SK-N-SH treated with all-trans-retinoic acid at 6 μM for 48 hours (cell line): ENCODE measurements around the gene PRMT5.
"Not testable (repeated sequence)": the region's sequence is repeated elsewhere in the genome, so short reads cannot be mapped to it uniquely, and the experiment has no call there.

ENCODE experiments used
- ATAC-seq: fragments of 200-7000 bp; cut with Tn5 transposase; 3 replicates; pipeline ENCODE4 v1.9.1; 2020; ENCODE audit warnings: mild to moderate bottlenecking, moderate library complexity
- ARNTL ChIP-seq: fragments of 450-650 bp; formaldehyde crosslinking; IDR thresholded peaks from 2 replicates; pipeline ENCODE4 v1.5.0; 2020; ENCODE audit warnings: low read depth, mild to moderate bottlenecking, moderate library complexity, borderline replicate concordance
- CREB5 ChIP-seq: fragments of 250-450 bp; sonication (Bioruptor Pico); IDR thresholded peaks from 2 replicates; pipeline ENCODE4 v1.5.1; 2020; ENCODE audit warnings: low read depth, mild to moderate bottlenecking, moderate library complexity
- CSDC2 ChIP-seq: fragments of 250-450 bp; sonication (Bioruptor Pico); IDR thresholded peaks from 2 replicates; pipeline ENCODE4 v1.5.0; 2020; ENCODE audit warnings: mild to moderate bottlenecking, moderate library complexity
- CSRNP3 ChIP-seq: fragments of 250-450 bp; sonication (Bioruptor Pico); IDR thresholded peaks from 2 replicates; pipeline ENCODE4 v1.5.1; 2021; ENCODE audit warnings: mild to moderate bottlenecking, moderate library complexity
- ESRRG ChIP-seq: fragments of 250-450 bp; sonication (Bioruptor Pico); IDR thresholded peaks from 2 replicates; pipeline ENCODE4 v1.6.1; 2021; ENCODE audit warnings: mild to moderate bottlenecking
- GLIS3 ChIP-seq: fragments of 250-450 bp; sonication (Bioruptor Pico); IDR thresholded peaks from 2 replicates; pipeline ENCODE4 v1.5.0; 2020; ENCODE audit warnings: mild to moderate bottlenecking, moderate library complexity
- OSR1 ChIP-seq: fragments of 250-450 bp; sonication (Bioruptor Pico); IDR thresholded peaks from 2 replicates; pipeline ENCODE4 v1.8.0; 2022; ENCODE audit warnings: moderate library complexity, mild to moderate bottlenecking, inconsistent platforms
- PATZ1 ChIP-seq: fragments of 250-450 bp; sonication (Bioruptor Pico); IDR thresholded peaks from 2 replicates; pipeline ENCODE4 v1.8.0; 2020; ENCODE audit warnings: mild to moderate bottlenecking, moderate library complexity, borderline replicate concordance
- POU6F1 ChIP-seq: fragments of 250-450 bp; sonication (Bioruptor Pico); IDR thresholded peaks from 2 replicates; pipeline ENCODE4 v1.8.0; 2021; ENCODE audit warnings: low read depth, mild to moderate bottlenecking, moderate library complexity, borderline replicate concordance
- PPARA ChIP-seq: fragments of 250-450 bp; sonication (Bioruptor Pico); IDR thresholded peaks from 2 replicates; pipeline ENCODE4 v1.5.0; 2020; ENCODE audit warnings: mild to moderate bottlenecking, borderline replicate concordance
- RARB ChIP-seq: fragments of 250-450 bp; sonication (Bioruptor Pico); IDR thresholded peaks from 2 replicates; pipeline ENCODE4 v1.8.0; 2021; ENCODE audit warnings: mild to moderate bottlenecking, moderate library complexity
- SNAI2 ChIP-seq: fragments of 250-450 bp; sonication (Bioruptor Pico); IDR thresholded peaks from 2 replicates; pipeline ENCODE4 v1.5.0; 2020; ENCODE audit warnings: mild to moderate bottlenecking, moderate library complexity
- TOX ChIP-seq: fragments of 250-450 bp; sonication (Bioruptor Pico); IDR thresholded peaks from 2 replicates; pipeline ENCODE4 v1.8.0; 2021; ENCODE audit warnings: mild to moderate bottlenecking, moderate library complexity, borderline replicate concordance
- TSHZ2 ChIP-seq: fragments of 250-450 bp; sonication (Bioruptor Pico); IDR thresholded peaks from 2 replicates; pipeline ENCODE4 v1.5.0; 2020; ENCODE audit warnings: mild to moderate bottlenecking, moderate library complexity
- ZC3H10 ChIP-seq: fragments of 250-450 bp; sonication (Bioruptor Pico); IDR thresholded peaks from 2 replicates; pipeline ENCODE4 v1.5.1; 2021; ENCODE audit warnings: mild to moderate bottlenecking, moderate library complexity
- ZFP3 ChIP-seq: fragments of 250-450 bp; sonication (Bioruptor Pico); IDR thresholded peaks from 2 replicates; pipeline ENCODE4 v1.5.0; 2020; ENCODE audit warnings: mild to moderate bottlenecking, moderate library complexity
- ZNF70 ChIP-seq: fragments of 450-650 bp; formaldehyde crosslinking; IDR thresholded peaks from 2 replicates; pipeline ENCODE4 v1.5.0; 2020; ENCODE audit warnings: mild to moderate bottlenecking, moderate library complexity

The PRMT5 gene

GRCh38 chr14:22966783-22967269, 37.6 kb upstream of the PRMT5 start (continued):
- TF ChIP-seq ZC3H10 (CRISPR knock-in tag) (no peak), ZNF70 (CRISPR knock-in tag) (no peak), RARB (CRISPR knock-in tag) (no peak), POU6F1 (CRISPR knock-in tag) (no peak), CSRNP3 (CRISPR knock-in tag) (no peak)

- not testable (repeated sequence) for ATAC-seq
Measured at GRCh38 chr14:22965916-22966782, 37.0 kb upstream of the PRMT5 start.

GRCh38 chr14:22962061-22962676, 33.0 kb upstream of the PRMT5 start:
- ATAC-seq = no peak
- no peak for TF ChIP-seq ZNF70 (CRISPR knock-in tag)
- TF ChIP-seq CSDC2 (CRISPR knock-in tag) = no peak
- TF ChIP-seq ARNTL (CRISPR knock-in tag) = no peak
- no peak for TF ChIP-seq GLIS3 (CRISPR knock-in tag)
- TF ChIP-seq OSR1 (CRISPR knock-in tag) = no peak
- no peak for TF ChIP-seq RARB (CRISPR knock-in tag)
- no peak for TF ChIP-seq ZFP3 (CRISPR knock-in tag)

- ATAC-seq = no peak
- TF ChIP-seq TOX = no peak
- no peak for TF ChIP-seq ZC3H10 (CRISPR knock-in tag)
- TF ChIP-seq GLIS3 (CRISPR knock-in tag) = no peak
- TF ChIP-seq ESRRG (CRISPR knock-in tag) = no peak
- no peak for TF ChIP-seq PPARA
- TF ChIP-seq PATZ1 (CRISPR knock-in tag) = no peak
- TF ChIP-seq SNAI2 = no peak
- TF ChIP-seq TSHZ2 = no peak
- TF ChIP-seq CREB5 = no peak
- TF ChIP-seq ARNTL (CRISPR knock-in tag) = no peak
Measured at GRCh38 chr14:22955702-22956569, 26.8 kb upstream of the PRMT5 start.
